ENCODE measurements around the gene SNX25.

DNA sequence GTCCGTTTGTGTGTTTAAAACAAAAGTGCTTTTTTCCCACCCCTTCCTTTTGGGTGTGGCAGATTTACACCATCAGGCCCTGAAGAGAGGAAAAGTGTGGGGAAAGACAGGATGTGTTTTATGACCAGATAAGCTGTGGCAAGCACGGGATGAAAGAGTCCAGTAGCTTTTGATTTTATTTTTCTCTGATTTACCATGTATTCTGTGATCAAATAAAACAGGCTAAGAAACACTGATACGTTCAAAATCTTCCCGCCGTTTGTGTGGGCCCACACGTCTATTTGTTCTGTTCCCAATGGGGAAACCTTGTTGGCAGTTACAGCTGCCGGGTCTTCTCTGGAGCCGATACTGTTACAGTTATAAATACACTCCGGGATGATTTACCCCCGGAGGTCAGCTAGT lies 175.5 kb downstream of the SNX25 start:
- TF ChIP-seq, protein P1, sequence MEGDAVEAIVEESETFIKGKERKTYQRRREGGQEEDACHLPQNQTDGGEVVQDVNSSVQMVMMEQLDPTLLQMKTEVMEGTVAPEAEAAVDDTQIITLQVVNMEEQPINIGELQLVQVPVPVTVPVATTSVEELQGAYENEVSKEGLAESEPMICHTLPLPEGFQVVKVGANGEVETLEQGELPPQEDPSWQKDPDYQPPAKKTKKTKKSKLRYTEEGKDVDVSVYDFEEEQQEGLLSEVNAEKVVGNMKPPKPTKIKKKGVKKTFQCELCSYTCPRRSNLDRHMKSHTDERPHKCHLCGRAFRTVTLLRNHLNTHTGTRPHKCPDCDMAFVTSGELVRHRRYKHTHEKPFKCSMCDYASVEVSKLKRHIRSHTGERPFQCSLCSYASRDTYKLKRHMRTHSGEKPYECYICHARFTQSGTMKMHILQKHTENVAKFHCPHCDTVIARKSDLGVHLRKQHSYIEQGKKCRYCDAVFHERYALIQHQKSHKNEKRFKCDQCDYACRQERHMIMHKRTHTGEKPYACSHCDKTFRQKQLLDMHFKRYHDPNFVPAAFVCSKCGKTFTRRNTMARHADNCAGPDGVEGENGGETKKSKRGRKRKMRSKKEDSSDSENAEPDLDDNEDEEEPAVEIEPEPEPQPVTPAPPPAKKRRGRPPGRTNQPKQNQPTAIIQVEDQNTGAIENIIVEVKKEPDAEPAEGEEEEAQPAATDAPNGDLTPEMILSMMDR (IDR thresholded peaks at IDR 0.05), result no peak
- no peak for TF ChIP-seq POLR2A (IDR thresholded peaks at IDR 0.05)

All from Peyer's patch (tissue), 4 donors.